GM10847 (cell line): ENCODE results near the gene PLA2G12A.

Experiments
- POLR2A ChIP-seq: IDR thresholded peaks from 2 replicates; pipeline ENCODE4 v1.6.1; 2011; ENCODE audit not compliant: insufficient read length; ENCODE audit errors: extremely low read depth

PLA2G12A gene

DNA sequence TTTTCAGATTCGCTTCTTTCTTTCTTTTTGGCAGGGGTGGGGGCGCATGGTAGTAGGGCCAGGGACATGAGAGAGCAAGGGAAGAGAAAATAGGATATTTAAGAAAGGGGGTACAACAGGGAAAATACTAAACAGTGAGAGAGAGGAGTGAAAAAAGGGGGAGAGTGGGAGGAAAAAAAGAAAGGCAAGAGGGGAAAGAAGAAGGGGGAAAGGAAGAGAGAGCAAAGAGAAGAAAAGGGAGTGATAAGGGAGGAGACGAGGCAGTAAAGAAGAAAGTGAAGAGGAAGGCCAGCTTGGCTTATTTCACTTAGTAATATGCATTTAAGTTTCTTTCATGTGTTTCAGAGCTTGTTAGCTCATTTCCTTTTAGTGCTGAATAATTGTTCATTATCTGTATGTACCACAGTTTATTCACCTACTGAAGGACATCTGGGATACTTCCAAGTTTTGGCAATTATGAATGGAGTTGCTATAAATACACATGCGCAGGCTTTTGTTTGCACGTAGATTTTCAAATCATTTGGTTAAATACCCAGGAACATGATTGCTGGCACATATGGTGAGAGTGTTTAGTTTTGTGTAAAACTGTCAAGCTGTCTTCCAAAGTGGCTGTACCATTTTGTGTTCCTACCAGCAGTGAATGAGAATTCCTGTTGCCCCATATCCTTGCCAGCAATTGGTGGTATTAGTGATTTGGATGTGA is 63.9 kb downstream of the PLA2G12A start:
- TF ChIP-seq POLR2A, result no peak

DNA sequence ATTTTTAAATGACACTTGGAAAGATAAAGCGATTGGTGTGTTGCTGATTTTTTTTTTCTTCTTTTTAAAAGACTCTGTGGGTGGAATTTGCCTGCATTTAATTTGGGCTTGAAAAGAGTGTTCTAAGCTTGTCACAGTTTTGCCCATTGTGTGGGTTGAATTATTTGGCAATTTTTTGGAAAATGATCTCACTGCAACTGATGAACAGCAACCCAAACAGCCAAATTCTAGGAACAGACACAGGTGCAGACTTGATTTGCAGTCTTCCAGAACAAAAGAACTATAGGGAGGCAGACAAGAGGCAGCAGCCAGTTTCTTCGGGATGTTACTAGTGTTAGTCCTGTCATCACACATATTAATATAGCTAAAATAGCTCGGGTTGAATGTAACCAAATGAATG is 67.1 kb downstream of the PLA2G12A start:
- TF ChIP-seq POLR2A, result no peak

DNA sequence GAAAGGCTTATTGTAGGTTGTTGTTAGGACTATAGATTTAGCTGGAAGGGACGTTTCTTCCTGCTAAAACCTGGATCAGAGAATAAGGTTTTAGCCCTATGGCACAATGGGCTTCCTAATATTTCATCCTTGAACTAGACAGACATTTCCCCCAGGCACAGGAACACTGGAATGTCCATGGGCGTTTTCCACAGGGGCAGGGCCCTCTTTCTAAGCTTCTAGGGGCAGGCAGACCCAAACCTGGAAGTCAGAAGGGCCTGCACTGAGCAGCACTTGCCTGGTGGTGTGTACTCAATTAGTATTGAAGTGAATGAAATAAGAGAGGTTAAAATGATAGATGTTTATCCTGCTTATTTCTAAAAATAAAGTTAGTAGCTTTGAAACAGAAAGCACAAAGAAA is 67.8 kb downstream of the PLA2G12A start:
- no peak for TF ChIP-seq POLR2A
